Measurements from ENCODE around the gene TFAP2C.

TFAP2C gene

DNA sequence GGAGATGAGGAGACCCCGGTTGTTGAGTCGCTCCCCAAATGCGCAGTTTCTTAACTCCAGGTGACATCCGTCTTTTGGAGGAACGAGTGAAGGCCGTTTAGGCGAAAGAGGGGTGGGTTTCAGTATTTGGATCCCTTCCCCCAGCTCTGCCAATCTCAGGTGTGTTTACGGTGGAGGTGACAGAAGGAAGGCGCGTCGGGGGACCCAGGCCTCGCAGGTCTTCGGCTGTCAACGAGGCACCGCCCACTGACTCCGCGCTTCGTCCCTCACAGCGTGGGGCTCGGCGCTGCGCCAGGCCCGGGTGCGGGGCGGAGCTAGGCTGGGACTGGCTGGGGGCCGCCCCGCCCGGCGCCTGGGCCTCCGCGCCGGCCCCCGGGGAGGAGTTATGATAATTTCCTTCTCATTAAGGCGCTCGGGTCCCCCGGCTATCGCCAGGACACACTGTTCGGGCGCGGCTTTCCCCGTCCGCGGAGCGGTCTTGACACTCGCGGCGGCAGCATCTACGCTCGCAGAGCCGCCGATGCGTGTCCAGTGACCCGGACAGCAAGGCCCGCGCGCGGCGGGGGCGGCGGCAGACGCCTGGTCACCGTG, at the start of gene TFAP2C:
Gene TFAP2C (plus strand): TSS at position 434 of the 591 bp plus-strand sequence. CDS start 239 bp downstream, outside the sequence.
- Mint-ChIP-seq H3K36me3 (no peaks in the 10 kb centered on the region), H3K4me1 (peaks cover 10% of the 10 kb centered on the region), H3K4me3 (peak within 1 kb of the TSS; percentile 37), H3K9me3 (no peaks in the 10 kb centered on the region), H3K27ac (no peak within 1 kb of the TSS), H3K27me3 (peaks cover 88% of the 10 kb centered on the region)
- no peak for ATAC-seq

DNA sequence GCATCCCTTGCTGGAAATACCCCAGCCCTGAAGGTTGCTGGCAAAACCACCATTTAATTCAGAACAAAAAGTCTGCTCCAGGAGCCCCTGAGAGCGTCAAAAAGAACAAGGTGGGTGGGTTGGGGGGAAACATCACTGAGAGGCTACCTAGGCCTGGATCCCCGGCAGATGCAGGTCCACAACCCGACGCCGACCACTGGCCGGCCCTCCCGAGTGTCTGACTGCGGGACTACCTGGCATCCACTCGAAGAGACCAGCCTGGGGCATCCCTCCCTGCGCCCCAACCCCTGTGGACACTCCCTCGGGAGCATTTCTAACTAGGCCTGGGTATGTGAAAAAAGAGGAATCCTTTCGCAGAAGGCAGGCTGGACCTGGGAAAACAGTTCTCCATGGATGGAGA, 48.9 kb upstream of the TFAP2C start:
- no peak for ATAC-seq
- Mint-ChIP-seq H3K36me3 (no peaks in the 10 kb centered on the region), H3K9me3 (no peaks in the 10 kb centered on the region), H3K27me3 (peaks cover 21% of the 10 kb centered on the region), H3K4me3 (no peak overlapping the region), H3K27ac (no peak overlapping the region), H3K4me1 (no peaks in the 10 kb centered on the region)

DNA sequence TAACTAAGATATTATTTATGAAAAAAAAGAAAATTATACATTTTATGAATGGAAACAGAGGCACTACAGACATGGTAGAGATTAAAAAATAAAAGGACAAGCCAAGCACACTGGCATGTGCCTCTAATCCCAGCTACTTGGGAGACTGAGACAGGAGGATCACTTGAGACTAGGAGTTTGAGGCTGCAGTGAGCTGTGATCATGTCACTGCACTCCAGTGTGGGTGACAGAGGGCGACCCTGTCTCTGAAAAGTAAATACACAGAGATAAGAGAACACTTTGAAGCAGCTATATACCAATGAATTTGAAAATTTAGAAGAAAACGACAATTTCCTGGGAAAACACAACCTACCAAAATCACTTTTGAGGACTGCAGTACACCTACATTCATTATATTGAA, 47.4 kb upstream of the TFAP2C start:
- H3K27ac Mint-ChIP-seq, result no peak overlapping the region
- H3K27me3 Mint-ChIP-seq, result peaks cover 8% of the 10 kb centered on the region
- no peaks in the 10 kb centered on the region for H3K4me1 Mint-ChIP-seq
- no peaks in the 10 kb centered on the region for H3K36me3 Mint-ChIP-seq
- no peaks in the 10 kb centered on the region for H3K9me3 Mint-ChIP-seq
- no peak for ATAC-seq
- no peak overlapping the region for H3K4me3 Mint-ChIP-seq

DNA sequence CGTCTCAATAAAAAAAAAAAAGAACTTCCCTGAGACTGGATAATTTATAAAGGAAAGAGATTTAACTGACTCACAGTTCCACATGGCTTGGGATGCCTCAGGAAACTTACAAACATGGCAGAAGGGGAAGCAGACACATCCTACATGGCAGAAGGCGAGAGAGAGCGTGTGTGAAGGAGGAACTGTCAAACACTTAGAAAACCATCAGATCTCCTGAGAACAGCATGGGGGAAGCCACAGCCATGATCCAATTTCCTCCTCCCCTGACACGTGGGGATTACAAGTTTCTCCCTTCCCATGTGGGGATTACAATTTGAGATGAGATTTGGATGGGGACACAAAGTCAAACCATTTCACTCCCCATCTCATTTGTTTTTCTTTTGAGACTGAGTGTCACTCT, 46.6 kb upstream of the TFAP2C start:
- no peak for ATAC-seq
- no peaks in the 10 kb centered on the region for H3K36me3 Mint-ChIP-seq
- H3K4me1 Mint-ChIP-seq, result no peaks in the 10 kb centered on the region
- H3K27ac Mint-ChIP-seq, result no peak overlapping the region
- no peaks in the 10 kb centered on the region for H3K9me3 Mint-ChIP-seq
- H3K27me3 Mint-ChIP-seq, result peaks cover 4% of the 10 kb centered on the region
- no peak overlapping the region for H3K4me3 Mint-ChIP-seq

DNA sequence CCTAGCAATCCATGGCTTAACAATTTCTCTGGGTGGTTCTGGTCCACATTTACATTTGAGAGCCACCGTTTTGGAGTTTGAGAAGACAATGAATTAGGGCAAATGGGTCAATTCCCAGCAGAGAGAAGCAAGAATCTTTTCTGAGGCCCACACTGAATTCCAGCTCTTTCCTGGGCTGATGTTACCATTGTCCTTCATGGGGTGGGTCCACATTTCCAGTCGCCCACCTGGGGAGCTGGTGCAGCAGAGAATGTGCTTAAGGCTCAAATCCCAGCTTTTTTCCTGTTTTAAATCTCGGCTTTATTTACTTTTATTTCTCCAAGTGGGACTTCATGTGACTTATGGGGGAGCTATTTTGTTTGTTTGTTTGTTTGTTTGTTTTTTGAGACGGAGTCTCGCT, 44.2 kb upstream of the TFAP2C start:
- Mint-ChIP-seq H3K9me3 (no peaks in the 10 kb centered on the region), H3K4me3 (no peak overlapping the region), H3K27me3 (no peaks in the 10 kb centered on the region), H3K27ac (no peak overlapping the region), H3K4me1 (no peaks in the 10 kb centered on the region), H3K36me3 (no peaks in the 10 kb centered on the region)
- no peak for ATAC-seq

DNA sequence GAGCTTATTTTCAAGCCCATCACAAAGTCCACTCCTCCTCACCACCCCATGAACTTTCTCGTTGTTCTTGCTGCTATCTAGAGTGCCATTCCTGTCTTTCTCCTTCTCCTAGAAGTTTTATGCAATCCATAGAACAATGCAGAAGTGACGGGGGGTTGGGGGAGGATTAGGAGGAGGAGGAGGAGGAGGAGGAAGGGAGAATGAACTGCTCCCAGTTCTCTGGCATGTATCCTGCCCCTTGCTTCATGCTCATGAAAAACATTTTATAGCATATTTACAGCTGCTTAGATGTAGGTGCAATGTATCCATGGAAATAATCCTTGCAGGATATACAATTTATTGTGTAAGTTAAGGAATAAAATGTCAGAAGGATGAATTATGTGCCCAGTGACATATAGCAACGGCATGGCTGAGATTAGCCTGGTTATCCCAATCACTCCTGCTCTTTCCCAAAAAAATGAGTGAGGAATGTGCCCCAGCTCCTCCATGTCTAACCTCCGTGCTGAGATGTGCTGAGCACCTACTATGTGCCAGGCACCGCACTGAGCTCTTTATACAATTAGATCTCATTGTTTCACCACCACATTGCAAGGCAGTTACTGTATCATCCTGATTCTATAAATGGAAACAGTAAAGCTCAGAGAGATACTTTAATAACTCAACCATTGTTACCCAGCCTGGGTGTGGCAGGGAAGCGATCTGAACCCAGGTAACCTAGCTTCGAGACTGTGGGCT, 41.6 kb upstream of the TFAP2C start:
- H3K27ac Mint-ChIP-seq, result no peak overlapping the region
- ATAC-seq, result no peak
- no peak overlapping the region for H3K4me3 Mint-ChIP-seq
- no peaks in the 10 kb centered on the region for H3K36me3 Mint-ChIP-seq
- no peaks in the 10 kb centered on the region for H3K4me1 Mint-ChIP-seq
- H3K27me3 Mint-ChIP-seq, result no peaks in the 10 kb centered on the region
- no peaks in the 10 kb centered on the region for H3K9me3 Mint-ChIP-seq

DNA sequence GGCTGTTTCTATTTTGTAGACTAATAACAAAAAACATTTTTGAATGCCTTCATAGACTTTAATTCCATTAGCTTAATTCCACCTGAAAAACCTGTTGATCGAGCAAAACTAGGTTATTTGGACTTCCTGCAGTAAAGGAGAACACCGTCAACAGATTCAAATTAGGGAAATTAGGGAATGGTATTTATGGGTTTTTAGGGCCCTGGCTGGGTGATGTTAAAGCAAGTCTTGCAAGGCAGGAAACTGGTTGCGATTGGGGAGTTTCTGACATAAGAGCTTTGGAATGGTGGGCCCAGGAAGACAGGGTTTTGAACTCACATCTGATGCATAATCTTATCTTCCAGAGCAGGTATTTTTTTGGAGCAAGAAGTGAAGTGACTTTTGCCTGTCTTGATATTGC, 40.1 kb upstream of the TFAP2C start:
- Mint-ChIP-seq H3K9me3 (no peaks in the 10 kb centered on the region), H3K27ac (no peak overlapping the region), H3K4me1 (no peaks in the 10 kb centered on the region), H3K27me3 (no peaks in the 10 kb centered on the region), H3K4me3 (no peak overlapping the region), H3K36me3 (no peaks in the 10 kb centered on the region)
- no peak for ATAC-seq

DNA sequence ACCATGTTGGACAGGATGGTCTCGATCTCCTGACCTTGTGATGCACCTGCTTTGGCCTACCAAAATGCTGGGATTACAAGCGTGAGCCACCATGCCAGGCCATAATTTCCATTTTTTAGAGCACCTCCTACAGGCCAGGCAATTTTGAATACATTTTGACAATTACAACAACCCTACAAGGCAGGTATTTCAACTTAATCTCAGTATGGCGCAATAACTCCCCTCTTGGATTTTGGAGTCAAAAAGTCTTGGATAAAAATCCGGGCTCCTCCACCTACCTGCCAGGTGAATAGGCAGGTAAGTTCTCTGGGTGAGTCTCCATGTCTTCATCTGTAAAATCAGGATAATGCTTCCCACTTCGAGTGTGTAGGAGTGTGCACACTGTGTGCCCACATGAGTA, 39.5 kb upstream of the TFAP2C start:
- no peaks in the 10 kb centered on the region for H3K36me3 Mint-ChIP-seq
- H3K4me3 Mint-ChIP-seq, result no peak overlapping the region
- no peak for ATAC-seq
- no peak overlapping the region for H3K27ac Mint-ChIP-seq
- H3K27me3 Mint-ChIP-seq, result no peaks in the 10 kb centered on the region
- H3K9me3 Mint-ChIP-seq, result no peaks in the 10 kb centered on the region
- H3K4me1 Mint-ChIP-seq, result no peaks in the 10 kb centered on the region

DNA sequence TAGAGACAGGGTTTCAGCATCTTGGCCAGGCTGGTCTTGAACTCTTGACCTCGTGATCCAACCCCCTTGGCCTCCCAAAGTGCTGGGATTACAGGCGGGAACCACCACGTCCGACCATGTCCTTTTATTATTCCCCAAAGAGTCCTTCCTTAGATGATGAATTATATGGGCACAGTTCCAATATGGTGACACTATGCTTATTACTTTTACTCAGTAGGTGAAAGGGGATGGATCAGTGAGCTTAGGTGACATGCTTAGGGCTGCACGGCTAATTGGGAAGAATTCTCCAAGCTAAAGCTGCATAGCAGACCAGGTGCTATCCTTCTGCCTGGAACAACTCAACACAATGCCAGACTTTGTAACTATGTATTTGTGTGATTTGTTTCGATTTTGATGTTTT, 38.2 kb upstream of the TFAP2C start:
- H3K27ac Mint-ChIP-seq, result no peak overlapping the region
- H3K9me3 Mint-ChIP-seq, result no peaks in the 10 kb centered on the region
- H3K27me3 Mint-ChIP-seq, result no peaks in the 10 kb centered on the region
- no peaks in the 10 kb centered on the region for H3K4me1 Mint-ChIP-seq
- ATAC-seq, result no peak
- no peak overlapping the region for H3K4me3 Mint-ChIP-seq
- H3K36me3 Mint-ChIP-seq, result no peaks in the 10 kb centered on the region

DNA sequence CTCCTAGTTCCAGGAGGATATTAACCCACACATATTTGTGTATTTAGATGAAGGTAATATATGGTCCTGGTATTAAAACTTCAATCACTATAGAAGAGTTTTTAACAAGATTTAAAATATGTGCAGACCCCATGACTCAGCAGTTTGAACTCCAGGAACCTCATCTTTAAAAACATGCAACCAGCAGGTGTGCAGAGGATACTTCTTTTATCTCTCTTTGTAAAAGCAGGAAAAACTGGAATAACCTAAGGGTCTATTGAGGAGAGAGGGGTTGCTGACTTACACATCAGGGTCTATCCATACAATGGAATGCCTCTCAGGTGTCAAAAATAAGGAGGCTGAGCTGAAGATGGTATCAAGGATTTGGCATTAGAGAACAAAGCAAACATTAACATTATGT, 36.9 kb upstream of the TFAP2C start:
- Mint-ChIP-seq H3K9me3 (no peaks in the 10 kb centered on the region), H3K27ac (no peak overlapping the region), H3K36me3 (no peaks in the 10 kb centered on the region), H3K4me3 (no peak overlapping the region), H3K4me1 (no peaks in the 10 kb centered on the region), H3K27me3 (no peaks in the 10 kb centered on the region)
- ATAC-seq, result no peak

DNA sequence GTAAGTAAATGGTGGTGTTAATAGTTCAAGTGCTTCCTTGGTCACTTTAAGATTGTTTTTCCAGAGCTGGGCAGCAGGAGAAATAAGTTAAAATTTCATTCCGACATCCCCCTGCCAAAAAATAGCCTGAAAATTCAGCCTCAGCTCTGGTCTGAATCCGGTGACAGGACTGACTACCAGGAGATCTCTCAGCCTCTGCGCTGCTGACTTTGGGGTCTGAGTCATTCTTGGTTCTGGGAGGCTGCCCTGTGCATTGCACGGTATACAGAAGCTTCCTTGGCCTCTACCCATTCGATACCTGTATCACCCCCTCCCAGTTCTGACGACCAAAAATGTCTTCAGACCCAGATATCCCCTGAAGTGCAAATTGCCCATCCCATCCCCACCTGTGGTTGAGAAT, 36.3 kb upstream of the TFAP2C start:
- Mint-ChIP-seq H3K27ac (no peak overlapping the region), H3K9me3 (no peaks in the 10 kb centered on the region), H3K36me3 (no peaks in the 10 kb centered on the region), H3K27me3 (no peaks in the 10 kb centered on the region), H3K4me1 (no peaks in the 10 kb centered on the region), H3K4me3 (no peak overlapping the region)
- peak; percentile 31 for ATAC-seq

DNA sequence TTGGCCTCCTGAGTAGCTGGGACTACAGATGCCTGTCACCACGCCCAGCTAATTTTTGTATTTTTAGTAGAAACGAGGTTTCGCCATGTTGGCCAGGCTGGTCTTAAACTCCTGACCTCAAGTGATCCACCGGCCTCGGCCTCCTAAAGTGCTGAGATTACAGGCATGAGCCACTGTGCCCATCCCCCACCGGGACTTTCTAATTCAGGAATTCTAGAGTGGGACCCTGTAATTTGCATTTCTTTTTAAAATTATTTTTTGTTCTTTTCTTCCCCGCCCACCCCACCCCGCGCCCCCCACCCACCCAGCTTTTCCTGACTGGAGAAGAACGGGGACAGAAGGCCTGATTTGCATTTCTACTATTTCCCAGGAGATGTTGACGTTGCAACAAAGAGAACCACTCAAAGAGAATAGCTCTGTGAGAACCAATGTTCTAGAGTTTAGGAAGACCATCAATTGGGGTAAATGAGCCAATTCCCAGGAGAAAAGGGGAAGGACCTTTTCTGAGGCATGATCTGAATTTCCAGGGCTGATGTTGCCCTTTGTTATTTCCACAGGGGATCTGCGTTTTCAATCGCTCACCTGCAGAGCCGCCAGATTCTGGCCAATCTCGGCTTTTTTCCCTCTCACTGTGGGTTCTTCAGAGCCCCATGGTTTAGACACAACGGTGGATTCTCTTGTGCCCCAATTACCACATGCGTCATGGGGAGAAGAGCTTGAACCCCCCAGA, 33.2 kb upstream of the TFAP2C start:
- Mint-ChIP-seq H3K4me3 (no peak overlapping the region), H3K27ac (no peak overlapping the region), H3K36me3 (no peaks in the 10 kb centered on the region), H3K4me1 (no peaks in the 10 kb centered on the region), H3K9me3 (no peaks in the 10 kb centered on the region), H3K27me3 (no peaks in the 10 kb centered on the region)
- no peak for ATAC-seq

DNA sequence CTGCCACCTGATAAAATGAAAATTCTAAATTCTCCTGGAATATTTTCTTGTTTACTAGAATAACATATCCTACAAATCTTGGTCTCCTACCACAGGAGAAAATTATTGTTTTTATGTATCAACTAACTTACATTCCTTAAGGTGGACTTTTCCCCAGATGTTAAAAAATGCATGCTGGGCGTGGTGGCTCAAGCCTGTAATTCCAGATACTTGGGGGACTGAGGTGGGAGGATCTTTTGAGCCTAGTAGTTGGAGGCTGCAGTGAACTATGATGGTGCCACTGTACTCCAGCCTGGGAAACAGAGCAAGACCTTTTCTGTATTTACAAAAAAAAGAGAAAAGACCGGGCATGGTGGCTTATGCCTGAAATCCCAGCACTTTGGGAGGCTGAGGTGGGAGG, 27.9 kb upstream of the TFAP2C start:
- no peak overlapping the region for H3K4me3 Mint-ChIP-seq
- no peak overlapping the region for H3K27ac Mint-ChIP-seq
- no peaks in the 10 kb centered on the region for H3K36me3 Mint-ChIP-seq
- ATAC-seq, result no peak
- H3K9me3 Mint-ChIP-seq, result no peaks in the 10 kb centered on the region
- H3K4me1 Mint-ChIP-seq, result no peaks in the 10 kb centered on the region
- no peaks in the 10 kb centered on the region for H3K27me3 Mint-ChIP-seq

DNA sequence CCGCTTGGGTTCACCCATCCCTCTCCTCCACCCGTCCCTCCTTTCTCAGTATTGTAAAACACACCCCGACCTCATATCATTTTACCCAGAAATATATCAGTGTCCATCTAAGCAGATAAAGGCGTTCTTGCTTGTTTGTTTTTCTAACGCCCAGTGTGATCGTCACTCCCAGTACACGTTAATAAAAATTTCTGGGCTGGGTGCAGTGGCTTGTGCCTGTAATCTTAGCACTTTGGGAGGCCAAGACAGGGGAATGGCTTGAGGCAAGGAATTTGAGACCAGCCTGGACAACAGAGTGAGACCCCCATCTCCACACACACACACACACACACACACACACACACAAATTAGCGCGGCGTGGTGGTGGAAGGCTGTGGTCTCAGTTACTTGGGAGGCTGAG, 24.4 kb upstream of the TFAP2C start:
- H3K27ac Mint-ChIP-seq, result no peak overlapping the region
- no peaks in the 10 kb centered on the region for H3K36me3 Mint-ChIP-seq
- no peaks in the 10 kb centered on the region for H3K9me3 Mint-ChIP-seq
- no peaks in the 10 kb centered on the region for H3K27me3 Mint-ChIP-seq
- no peak for ATAC-seq
- H3K4me1 Mint-ChIP-seq, result no peaks in the 10 kb centered on the region
- H3K4me3 Mint-ChIP-seq, result no peak overlapping the region

DNA sequence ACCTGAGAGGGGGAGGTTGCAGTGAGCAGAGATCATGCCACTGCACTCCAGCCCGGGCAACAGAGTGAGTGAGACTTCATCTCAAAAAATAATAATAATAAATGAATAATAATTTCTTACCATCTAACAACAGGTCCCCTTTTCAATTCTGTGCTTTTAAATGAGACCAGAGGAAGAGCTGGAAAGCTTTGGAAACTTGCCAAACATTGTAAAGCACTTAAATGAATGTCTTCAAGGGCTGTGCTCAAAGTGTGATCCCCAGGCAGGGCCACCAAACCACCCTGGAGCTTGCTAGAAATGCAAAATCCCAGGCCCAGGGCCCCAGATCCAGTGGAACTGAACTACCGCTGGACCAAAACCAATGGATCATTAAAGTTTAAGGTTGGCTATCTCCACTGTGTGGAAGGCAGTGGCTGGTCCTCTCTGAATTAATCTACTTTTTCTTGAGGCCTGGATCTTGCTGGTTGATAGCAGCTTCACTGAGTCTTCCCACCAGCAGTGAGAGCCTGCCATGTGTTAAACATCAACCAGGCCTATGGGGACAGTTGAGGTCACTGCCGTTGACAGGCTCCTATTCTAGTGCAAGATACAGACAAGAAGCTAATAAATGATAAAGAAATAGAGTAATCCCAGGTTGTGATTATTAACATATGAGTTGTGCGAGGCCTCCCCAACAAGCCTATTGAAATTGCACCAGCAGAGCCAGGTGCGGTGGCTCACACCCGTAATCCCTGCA, 23.7 kb upstream of the TFAP2C start:
- no peak overlapping the region for H3K27ac Mint-ChIP-seq
- H3K4me1 Mint-ChIP-seq, result no peaks in the 10 kb centered on the region
- no peak for ATAC-seq
- H3K9me3 Mint-ChIP-seq, result no peaks in the 10 kb centered on the region
- H3K4me3 Mint-ChIP-seq, result no peak overlapping the region
- H3K36me3 Mint-ChIP-seq, result no peaks in the 10 kb centered on the region
- no peaks in the 10 kb centered on the region for H3K27me3 Mint-ChIP-seq

Data from stimulated activated memory B cell treated with anti-CD40 and anti-IgM and Interleukin-4, amounts not matched to agents 10 μg/mL and 1 μg/mL and 100 μg/mL, for 72 hours (primary cell).